Measurements from ENCODE around the gene METAP1D. TPM values are rescaled to one million over a fixed set of nuclear protein-coding genes. Genes with fewer than 3 reads are reported as not detected.

The METAP1D gene
- total and polyA plus RNA-seq, 2 of the 4 experiments (the other 2 are of a cell fraction), result 3.4 to 5.5 TPM

DNA sequence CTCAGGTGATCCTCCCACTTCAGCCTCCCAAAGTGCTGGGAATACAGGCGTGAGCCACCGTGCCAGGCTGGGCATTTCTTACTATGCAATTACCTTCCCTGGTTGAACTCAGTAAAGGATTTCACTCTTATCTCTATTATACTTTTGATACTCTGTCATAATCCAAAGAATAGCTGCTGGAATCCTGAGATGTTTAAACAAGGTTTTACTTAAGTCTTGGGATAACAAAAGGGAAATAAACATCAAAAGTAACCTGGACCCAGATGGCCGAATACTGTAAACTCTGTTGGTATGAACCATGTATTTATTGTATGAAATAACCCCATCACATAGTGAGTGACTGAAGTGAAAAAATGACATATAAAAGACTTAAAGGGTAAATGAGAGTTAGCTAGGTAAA lies 114.8 kb downstream of the METAP1D start:
- Histone ChIP-seq H2AK9ac (replicated peaks; ENCODE audit: low read depth, low read length, poor library complexity) (no peak overlapping the region), H3K9ac (ENCODE audit: low read depth, low read length) (no peak overlapping the region), H3K18ac (ENCODE audit: low read depth, low read length) (no peak overlapping the region), H2BK20ac (ENCODE audit: low read depth, low read length) (no peak overlapping the region), H3K4me2 (ENCODE audit: low read depth, low read length) (no peak overlapping the region), H3K27me3 (ENCODE audit: control insufficient read depth, insufficient read depth, low read length) (no peaks in the 10 kb centered on the region), H2AK5ac (ENCODE audit: low read depth, low read length) (no peak overlapping the region), H2BK120ac (ENCODE audit: low read depth, low read length) (no peak overlapping the region), H4K91ac (ENCODE audit: insufficient read depth, low read depth, low read length) (no peak overlapping the region), H3K56ac (ENCODE audit: extremely low read depth, insufficient read depth, low read length) (no peak overlapping the region), H3K4me3 (ENCODE audit: insufficient read depth, low read depth, low read length) (no peak overlapping the region), H2BK5ac (ENCODE audit: low read depth, low read length, poor library complexity, severe bottlenecking) (no peak overlapping the region), H4K20me1 (ENCODE audit: insufficient read depth, low read length) (no peaks in the 10 kb centered on the region), H2AFZ (replicated peaks; ENCODE audit: low read length, poor library complexity) (no peak overlapping the region), H3K4me1 (ENCODE audit: control insufficient read depth, insufficient read depth, low read length) (peaks cover 4% of the 10 kb centered on the region; the same call in 1 of the 2 replicates), H3K14ac (replicated peaks; ENCODE audit: low read depth, low read length) (no peak overlapping the region), H3K9me3 (ENCODE audit: control insufficient read depth, insufficient read depth, low read length) (no peaks in the 10 kb centered on the region), H4K8ac (ENCODE audit: low read depth in 2 of 2, low read length in 2 of 2) (no peak overlapping the region), H2BK15ac (ENCODE audit: low read depth, low read length) (no peak overlapping the region), H3K23ac (ENCODE audit: low read depth, low read length) (no peak overlapping the region), H3K27ac (ENCODE audit: insufficient read depth, low read length) (no peak overlapping the region), H3K9me1 (ENCODE audit: insufficient read depth, low read length) (no peaks in the 10 kb centered on the region), H3K36me3 (ENCODE audit: control insufficient read depth, insufficient read depth, low read length) (no peaks in the 10 kb centered on the region), H4K5ac (ENCODE audit: low read depth, low read length) (no peak overlapping the region), H3K79me1 (ENCODE audit: low read depth in 1 of 2, low read length in 2 of 2) (no peaks in the 10 kb centered on the region), H3K4ac (ENCODE audit: low read depth, low read length) (no peak overlapping the region)
- dilution Hi-C loops (cut with HindIII; ENCODE audit: low sequenced_read_pairs, unreplicated experiment) (no loop called here), in situ Hi-C loops (cut with MboI; ENCODE audit: low sequenced_read_pairs) (no loop called here), intact Hi-C loops (cut with micrococcal nuclease) (no loop called here)
- TF ChIP-seq, protein P1, sequence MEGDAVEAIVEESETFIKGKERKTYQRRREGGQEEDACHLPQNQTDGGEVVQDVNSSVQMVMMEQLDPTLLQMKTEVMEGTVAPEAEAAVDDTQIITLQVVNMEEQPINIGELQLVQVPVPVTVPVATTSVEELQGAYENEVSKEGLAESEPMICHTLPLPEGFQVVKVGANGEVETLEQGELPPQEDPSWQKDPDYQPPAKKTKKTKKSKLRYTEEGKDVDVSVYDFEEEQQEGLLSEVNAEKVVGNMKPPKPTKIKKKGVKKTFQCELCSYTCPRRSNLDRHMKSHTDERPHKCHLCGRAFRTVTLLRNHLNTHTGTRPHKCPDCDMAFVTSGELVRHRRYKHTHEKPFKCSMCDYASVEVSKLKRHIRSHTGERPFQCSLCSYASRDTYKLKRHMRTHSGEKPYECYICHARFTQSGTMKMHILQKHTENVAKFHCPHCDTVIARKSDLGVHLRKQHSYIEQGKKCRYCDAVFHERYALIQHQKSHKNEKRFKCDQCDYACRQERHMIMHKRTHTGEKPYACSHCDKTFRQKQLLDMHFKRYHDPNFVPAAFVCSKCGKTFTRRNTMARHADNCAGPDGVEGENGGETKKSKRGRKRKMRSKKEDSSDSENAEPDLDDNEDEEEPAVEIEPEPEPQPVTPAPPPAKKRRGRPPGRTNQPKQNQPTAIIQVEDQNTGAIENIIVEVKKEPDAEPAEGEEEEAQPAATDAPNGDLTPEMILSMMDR (conservative IDR thresholded peaks at IDR 0.05; ENCODE audit: low read depth, low read length), result no peak
- TF ChIP-seq MAFK (IDR thresholded peaks at IDR 0.05; ENCODE audit: low read depth, low read length) (no peak), CHD1 (IDR thresholded peaks at IDR 0.05; ENCODE audit: low read depth, low read length) (no peak), RAD21 (IDR thresholded peaks at IDR 0.05; ENCODE audit: low read length) (no peak), MAZ (IDR thresholded peaks at IDR 0.05; ENCODE audit: borderline replicate concordance, low read depth, low read length) (no peak)
- TF ChIP-seq, protein P2, sequence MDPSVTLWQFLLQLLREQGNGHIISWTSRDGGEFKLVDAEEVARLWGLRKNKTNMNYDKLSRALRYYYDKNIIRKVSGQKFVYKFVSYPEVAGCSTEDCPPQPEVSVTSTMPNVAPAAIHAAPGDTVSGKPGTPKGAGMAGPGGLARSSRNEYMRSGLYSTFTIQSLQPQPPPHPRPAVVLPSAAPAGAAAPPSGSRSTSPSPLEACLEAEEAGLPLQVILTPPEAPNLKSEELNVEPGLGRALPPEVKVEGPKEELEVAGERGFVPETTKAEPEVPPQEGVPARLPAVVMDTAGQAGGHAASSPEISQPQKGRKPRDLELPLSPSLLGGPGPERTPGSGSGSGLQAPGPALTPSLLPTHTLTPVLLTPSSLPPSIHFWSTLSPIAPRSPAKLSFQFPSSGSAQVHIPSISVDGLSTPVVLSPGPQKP (IDR thresholded peaks at IDR 0.05; ENCODE audit: borderline replicate concordance, low read depth, low read length), result no peak
- WGBS, 2 experiments (ENCODE audit: extremely low coverage in 2 of 2, insufficient read length in 1 of 2), result no CpG with 5 or more reads among the region's 3 CpGs
- CTCF ChIA-PET, result no interaction called here
- DNase-seq, result no peak
- POLR2A ChIA-PET (ENCODE audit: unreplicated experiment), result no interaction called here
- BruUV-seq (replicated peaks), result no TSS peak
- ATAC-seq (ENCODE audit: low read depth), result no peak
